Fibroblast of skin of abdomen (primary cell): ENCODE measurements around the gene FILIP1L.
"Not testable (repeated sequence)": the region's sequence is repeated elsewhere in the genome, so short reads cannot be mapped to it uniquely, and the experiment has no call there.

Experiments
- DNase-seq: peaks from one replicate; pipeline ENCODE4 v3.0.0-alpha.2; 2013

FILIP1L gene

GRCh38 chr3:100073049-100073713 is 41.1 kb downstream of the FILIP1L start:
- no peak for DNase-seq

- no peak for DNase-seq
These were observed 41.8 kb downstream of the FILIP1L start for GRCh38 chr3:100072326-100073048.

- DNase-seq, result no peak
These were observed 44.8 kb downstream of the FILIP1L start for GRCh38 chr3:100069472-100069871.

- DNase-seq, result peak; percentile 75
These were observed 45.5 kb downstream of the FILIP1L start for GRCh38 chr3:100068826-100069225.

- no peak for DNase-seq
These were observed 46.7 kb downstream of the FILIP1L start for GRCh38 chr3:100067589-100067988.

- peak; percentile 59 for DNase-seq
These were observed 50.3 kb downstream of the FILIP1L start for GRCh38 chr3:100063929-100064461.

GRCh38 chr3:100062665-100063064 is 51.6 kb downstream of the FILIP1L start:
- DNase-seq, result no peak

- DNase-seq, result no peak
These were observed 53.4 kb downstream of the FILIP1L start for GRCh38 chr3:100060685-100061484.

- DNase-seq, result no peak
These were observed 54.8 kb downstream of the FILIP1L start for GRCh38 chr3:100059472-100059871.

- no peak for DNase-seq
These were observed 56.4 kb downstream of the FILIP1L start for GRCh38 chr3:100057716-100058575.

GRCh38 chr3:100053951-100054620 is 60.2 kb downstream of the FILIP1L start:
- DNase-seq, result no peak

- DNase-seq, result not testable (repeated sequence)
These were observed 62.8 kb downstream of the FILIP1L start for GRCh38 chr3:100051513-100051912.

GRCh38 chr3:100048248-100048647 is 66.1 kb downstream of the FILIP1L start:
- no peak for DNase-seq

GRCh38 chr3:100047455-100048141 is 66.7 kb downstream of the FILIP1L start:
- peak; percentile 94 for DNase-seq

- no peak for DNase-seq
These were observed 67.3 kb downstream of the FILIP1L start for GRCh38 chr3:100046986-100047385.

- DNase-seq, result peak; percentile 99
These were observed 68.6 kb downstream of the FILIP1L start for GRCh38 chr3:100045696-100046095.

GRCh38 chr3:100044369-100044768 is 69.9 kb downstream of the FILIP1L start:
- no peak for DNase-seq

GRCh38 chr3:100043271-100043670 is 71.0 kb downstream of the FILIP1L start:
- no peak for DNase-seq

GRCh38 chr3:100042166-100042981 is 71.9 kb downstream of the FILIP1L start:
- peak; percentile 93 for DNase-seq

- peak; percentile 92 for DNase-seq
These were observed 73.0 kb downstream of the FILIP1L start for GRCh38 chr3:100041328-100041749.
